Caco-2 (cell line): Measurements from ENCODE around the gene SLC17A7. TPM values are rescaled to one million over a fixed set of nuclear protein-coding genes. Genes with fewer than 3 reads are reported as not detected.

Experiments
- BruUV-seq: library from RNA; stranded (reverse); fragments of 400-500 nt; replicated peaks from 2 replicates; lab custom pipeline; 2021; lab: Mats Ljungman, UMichigan
- CTCF ChIA-PET: fragments of 300-600 bp; sonication (Branson Sonifier 250); formaldehyde crosslinking; loops from one replicate; lab custom pipeline; 2022; ENCODE audit warnings: antibody characterized with exemption; lab: Charles Lee
- POLR2A ChIA-PET: fragments of 300-600 bp; sonication (Branson Sonifier 250); formaldehyde crosslinking; loops from one replicate; lab custom pipeline; 2022; ENCODE audit warnings: antibody characterized with exemption; lab: Charles Lee
- DNase-seq, 2 experiments: peaks; one replicate each; pipeline versions ENCODE4 v3.0.0 to v3.0.0-alpha.2; 2020 to 2022
- H3K27me3 ChIP-seq: replicated peaks from 2 replicates; pipeline ENCODE4 v1.6.0; 2011; ENCODE audit warnings: low read length; ENCODE audit not compliant: control insufficient read depth, insufficient read depth
- H3K36me3 ChIP-seq: 2 replicates; pipeline ENCODE4 v1.5.1; 2011; ENCODE audit warnings: low read length; ENCODE audit not compliant: control insufficient read depth, insufficient read depth
- H3K4me1 ChIP-seq: fragments of 250-450 bp; sonication (Bioruptor Pico); 2 replicates; pipeline ENCODE4 v1.5.1; 2020; ENCODE audit warnings: mild to moderate bottlenecking
- H3K4me3 ChIP-seq: 2 replicates; pipeline ENCODE4 v1.5.1; 2011; ENCODE audit warnings: low read depth, mild to moderate bottlenecking, control low read depth, low read length
- H3K9me3 ChIP-seq: fragments of 250-450 bp; sonication (Bioruptor Pico); 2 replicates; pipeline ENCODE4 v1.5.1; 2020; ENCODE audit warnings: mild to moderate bottlenecking, moderate library complexity
- H3K27ac Mint-ChIP-seq: one replicate; pipeline ENCODE4 v1.8.0; 2022; ENCODE audit warnings: mixed read lengths; ENCODE audit not compliant: unreplicated experiment
- H3K27me3 Mint-ChIP-seq: one replicate; pipeline ENCODE4 v1.8.0; 2022; ENCODE audit warnings: mixed read lengths; ENCODE audit not compliant: insufficient read depth, unreplicated experiment
- H3K36me3 Mint-ChIP-seq: one replicate; pipeline ENCODE4 v1.8.0; 2022; ENCODE audit warnings: mild to moderate bottlenecking, mixed read lengths; ENCODE audit not compliant: insufficient read depth, unreplicated experiment
- H3K4me1 Mint-ChIP-seq: one replicate; pipeline ENCODE4 v1.8.0; 2022; ENCODE audit warnings: low read depth, mixed read lengths; ENCODE audit not compliant: unreplicated experiment
- H3K4me3 Mint-ChIP-seq: one replicate; pipeline ENCODE4 v1.8.0; 2022; ENCODE audit warnings: mild to moderate bottlenecking, moderate library complexity, mixed read lengths; ENCODE audit not compliant: unreplicated experiment
- H3K9me3 Mint-ChIP-seq: one replicate; pipeline ENCODE4 v1.8.0; 2022; ENCODE audit warnings: mixed read lengths; ENCODE audit not compliant: unreplicated experiment
- CTCF ChIP-seq, 2 experiments: fragments of 200-600 bp in 1 of 2; IDR thresholded peaks; 1 replicate in 1 of 2; 2 replicates in 1 of 2; pipeline versions ENCODE4 v1.5.1 to v1.8.0; 2011 to 2022; ENCODE audit warnings: antibody characterized with exemption in 1 of 2, control low read depth in 1 of 2, inconsistent platforms in 1 of 2, low read depth in 1 of 2, low read length in 1 of 2, mild to moderate bottlenecking in 1 of 2, moderate library complexity in 1 of 2; ENCODE audit not compliant: insufficient read depth in 1 of 2, severe bottlenecking in 1 of 2, unreplicated experiment in 1 of 2
- intact Hi-C: fragments of 100-400 bp; cut with micrococcal nuclease; formaldehyde crosslinking; loops from one replicate; pipeline ENCODE4 v1.10.0; 2022; ENCODE audit not compliant: unreplicated experiment
- total RNA-seq: library from RNA; stranded (reverse); gene quantifications from 2 replicates; pipeline ENCODE4 v1.2.3, GENCODE V29; 2022

Gene SLC17A7
- total RNA-seq, 1 experiment from 2014 or later, result 0.36 TPM

GRCh38 chr19:49475995-49476880 is 34.9 kb upstream of the SLC17A7 start:
- Histone ChIP-seq H3K9me3 (no peaks in the 10 kb centered on the region), H3K36me3 (no peaks in the 10 kb centered on the region), H3K4me1 (no peaks in the 10 kb centered on the region; the same call in 1 of the 2 replicates), H3K27me3 (no peaks in the 10 kb centered on the region), H3K4me3 (no peak overlapping the region)
- peak; percentile 70 to 76 for DNase-seq
- TF ChIP-seq CTCF (IDR thresholded peaks at IDR 0.05; ENCODE audit: insufficient read depth in 1 of 2, low read depth in 1 of 2, low read length in 1 of 2, severe bottlenecking in 1 of 2, unreplicated experiment in 1 of 2), result peak; percentile 45 to 72
- ChIA-PET CTCF (interaction anchor here (0.5 to 1.6 kb wide), 8 partner anchors 20 to 483 kb away, joined by 3 to 9 read pairs (median 6); partner anchors contain the start of genes ALDH16A1, GYS1, PIH1D1 and RPS11), POLR2A (interaction anchor here (1.0 kb wide), 1 partner anchor 23 kb away, joined by 7 read pairs; the partner anchor contains the start of gene ALDH16A1)
- Mint-ChIP-seq H3K36me3 (peaks cover 26% of the 10 kb centered on the region), H3K27me3 (peaks cover 3% of the 10 kb centered on the region), H3K4me3 (no peak overlapping the region), H3K9me3 (no peaks in the 10 kb centered on the region), H3K4me1 (peaks cover 10% of the 10 kb centered on the region), H3K27ac (no peak overlapping the region)
- intact Hi-C loops, result no loop called here
- no TSS peak for BruUV-seq

GRCh38 chr19:49475191-49475917 is 34.0 kb upstream of the SLC17A7 start:
- H3K4me1 Mint-ChIP-seq, result peaks cover 10% of the 10 kb centered on the region

More at GRCh38 chr19:49475191-49475917, 34.0 kb upstream of the SLC17A7 start:
- no TSS peak for BruUV-seq
- intact Hi-C loops, result no loop called here
- ChIA-PET POLR2A (interaction anchor here (1.0 kb wide), 1 partner anchor 22 kb away, joined by 7 read pairs; the partner anchor contains the start of gene ALDH16A1), CTCF (interaction anchor here (0.8 to 1.6 kb wide), 6 partner anchors 20 to 482 kb away, joined by 3 to 9 read pairs (median 6); partner anchors contain the start of genes ALDH16A1, GYS1, PIH1D1 and RPS11)
- Mint-ChIP-seq H3K9me3 (no peaks in the 10 kb centered on the region), H3K27ac (no peak overlapping the region), H3K27me3 (peaks cover 3% of the 10 kb centered on the region), H3K36me3 (peaks cover 26% of the 10 kb centered on the region), H3K4me3 (no peak overlapping the region)
- H3K36me3 ChIP-seq, result no peaks in the 10 kb centered on the region
- no peak for TF ChIP-seq CTCF (IDR thresholded peaks at IDR 0.05; ENCODE audit: insufficient read depth in 1 of 2, low read depth in 1 of 2, low read length in 1 of 2, severe bottlenecking in 1 of 2, unreplicated experiment in 1 of 2)
- no peak for DNase-seq
- no peaks in the 10 kb centered on the region for H3K9me3 ChIP-seq
- H3K4me3 ChIP-seq, result no peak overlapping the region
- H3K27me3 ChIP-seq, result no peaks in the 10 kb centered on the region
- H3K4me1 ChIP-seq, result no peaks in the 10 kb centered on the region; the same call in 1 of the 2 replicates
